ENCODE results near the gene APAF1.

DNA sequence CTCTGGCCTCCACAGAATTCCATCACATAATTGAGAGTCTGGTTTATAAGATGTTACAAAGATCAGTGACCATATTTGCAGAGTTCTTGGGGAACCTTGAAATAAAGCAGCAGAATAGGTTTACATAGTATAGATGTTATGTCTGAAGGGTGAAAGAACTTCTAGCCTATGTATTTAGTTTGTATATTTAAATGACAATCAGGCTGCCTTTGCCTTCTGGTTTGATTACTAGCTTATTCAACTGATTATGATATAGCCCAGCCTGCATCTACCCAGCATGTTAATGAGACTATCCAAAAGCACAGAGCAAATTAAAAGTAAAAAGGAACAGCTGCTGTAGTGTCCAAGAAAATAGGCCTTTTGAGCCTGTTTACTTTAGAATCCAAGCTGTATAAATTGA is 85.3 kb downstream of the APAF1 start:
- TF ChIP-seq POLR2A (IDR thresholded peaks at IDR 0.05) = no peak
- TF ChIP-seq, protein P1, sequence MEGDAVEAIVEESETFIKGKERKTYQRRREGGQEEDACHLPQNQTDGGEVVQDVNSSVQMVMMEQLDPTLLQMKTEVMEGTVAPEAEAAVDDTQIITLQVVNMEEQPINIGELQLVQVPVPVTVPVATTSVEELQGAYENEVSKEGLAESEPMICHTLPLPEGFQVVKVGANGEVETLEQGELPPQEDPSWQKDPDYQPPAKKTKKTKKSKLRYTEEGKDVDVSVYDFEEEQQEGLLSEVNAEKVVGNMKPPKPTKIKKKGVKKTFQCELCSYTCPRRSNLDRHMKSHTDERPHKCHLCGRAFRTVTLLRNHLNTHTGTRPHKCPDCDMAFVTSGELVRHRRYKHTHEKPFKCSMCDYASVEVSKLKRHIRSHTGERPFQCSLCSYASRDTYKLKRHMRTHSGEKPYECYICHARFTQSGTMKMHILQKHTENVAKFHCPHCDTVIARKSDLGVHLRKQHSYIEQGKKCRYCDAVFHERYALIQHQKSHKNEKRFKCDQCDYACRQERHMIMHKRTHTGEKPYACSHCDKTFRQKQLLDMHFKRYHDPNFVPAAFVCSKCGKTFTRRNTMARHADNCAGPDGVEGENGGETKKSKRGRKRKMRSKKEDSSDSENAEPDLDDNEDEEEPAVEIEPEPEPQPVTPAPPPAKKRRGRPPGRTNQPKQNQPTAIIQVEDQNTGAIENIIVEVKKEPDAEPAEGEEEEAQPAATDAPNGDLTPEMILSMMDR (IDR thresholded peaks at IDR 0.05) = no peak
